ENCODE data around the gene RNASE7.

Gene RNASE7

DNA sequence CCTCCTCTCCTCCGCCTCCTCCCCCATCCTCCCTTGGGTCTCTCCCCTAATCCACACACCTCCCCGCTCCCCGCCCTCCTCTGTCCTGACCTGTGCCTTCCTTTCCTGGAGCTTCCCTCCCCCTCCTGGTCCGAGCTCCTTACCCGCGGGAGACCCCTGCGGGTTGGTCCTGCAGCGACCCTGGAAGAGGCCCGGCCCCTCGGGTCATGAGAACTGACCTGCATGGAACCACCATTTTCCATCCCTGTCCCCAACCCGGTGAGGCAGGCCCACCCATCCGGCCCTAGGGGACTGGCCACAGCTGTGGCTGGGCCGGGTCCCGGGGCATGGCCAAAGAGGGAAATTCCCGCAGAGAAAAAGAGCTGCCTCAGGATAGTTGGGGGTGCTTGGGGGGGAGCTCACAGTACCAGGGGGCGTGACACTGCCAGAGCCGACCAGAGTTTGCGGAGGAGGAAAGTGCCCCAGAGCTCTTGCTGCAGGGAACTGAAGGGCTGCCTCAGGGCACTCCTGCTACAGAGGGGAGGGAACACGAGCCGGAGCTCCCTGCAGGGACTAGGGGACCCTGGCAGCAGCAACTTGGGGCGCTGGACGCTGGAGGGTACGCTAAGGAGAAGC lies 28.6 kb downstream of the RNASE7 start:
- TF ChIP-seq, protein P1, sequence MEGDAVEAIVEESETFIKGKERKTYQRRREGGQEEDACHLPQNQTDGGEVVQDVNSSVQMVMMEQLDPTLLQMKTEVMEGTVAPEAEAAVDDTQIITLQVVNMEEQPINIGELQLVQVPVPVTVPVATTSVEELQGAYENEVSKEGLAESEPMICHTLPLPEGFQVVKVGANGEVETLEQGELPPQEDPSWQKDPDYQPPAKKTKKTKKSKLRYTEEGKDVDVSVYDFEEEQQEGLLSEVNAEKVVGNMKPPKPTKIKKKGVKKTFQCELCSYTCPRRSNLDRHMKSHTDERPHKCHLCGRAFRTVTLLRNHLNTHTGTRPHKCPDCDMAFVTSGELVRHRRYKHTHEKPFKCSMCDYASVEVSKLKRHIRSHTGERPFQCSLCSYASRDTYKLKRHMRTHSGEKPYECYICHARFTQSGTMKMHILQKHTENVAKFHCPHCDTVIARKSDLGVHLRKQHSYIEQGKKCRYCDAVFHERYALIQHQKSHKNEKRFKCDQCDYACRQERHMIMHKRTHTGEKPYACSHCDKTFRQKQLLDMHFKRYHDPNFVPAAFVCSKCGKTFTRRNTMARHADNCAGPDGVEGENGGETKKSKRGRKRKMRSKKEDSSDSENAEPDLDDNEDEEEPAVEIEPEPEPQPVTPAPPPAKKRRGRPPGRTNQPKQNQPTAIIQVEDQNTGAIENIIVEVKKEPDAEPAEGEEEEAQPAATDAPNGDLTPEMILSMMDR (conservative IDR thresholded peaks at IDR 0.05), result no peak
- peak overlapping the region; percentile 42; the same call in 1 of the 2 replicates for H3K27ac ChIP-seq

DNA sequence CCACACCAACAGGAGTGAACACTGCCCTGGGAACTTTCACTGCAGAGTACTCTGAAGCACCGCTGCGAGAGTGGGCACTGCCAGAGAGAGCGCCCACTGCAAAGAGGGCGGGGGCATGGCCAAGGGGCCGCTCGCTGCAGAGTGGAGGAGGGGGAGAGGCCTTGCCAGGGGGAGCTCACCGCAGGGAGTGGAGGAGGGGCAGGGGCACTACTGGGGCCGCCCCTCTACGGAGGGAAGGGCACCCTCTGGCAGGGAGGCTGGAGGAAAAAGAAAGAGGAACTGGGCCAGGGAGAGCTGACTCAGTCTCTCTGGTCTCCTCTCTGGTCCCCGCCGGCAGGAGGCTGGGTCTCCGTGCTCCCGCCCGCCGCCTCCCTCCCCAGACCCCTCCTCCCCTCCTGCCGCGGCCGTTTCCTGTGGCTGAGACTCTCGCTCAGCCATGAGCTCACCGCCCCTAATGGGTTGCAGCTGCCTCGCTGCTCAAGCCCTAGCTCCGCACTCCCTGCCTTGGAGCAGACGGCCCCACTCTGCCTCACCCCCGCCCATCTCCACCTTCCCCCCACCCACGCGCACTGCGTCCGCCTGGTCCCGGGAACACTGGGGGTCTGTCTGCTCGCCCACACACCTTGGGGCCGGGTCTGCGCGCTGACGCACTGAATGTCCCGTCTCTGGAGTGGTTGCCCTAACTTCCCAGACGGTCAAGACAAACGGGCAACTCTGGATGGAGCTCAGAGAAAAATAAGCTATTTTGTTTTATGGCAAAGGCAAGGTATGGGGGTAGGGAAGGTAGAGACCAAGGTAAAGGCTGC lies 29.3 kb downstream of the RNASE7 start:
- peak overlapping the region; percentile 42; the same call in 1 of the 2 replicates for H3K27ac ChIP-seq
- TF ChIP-seq, protein P1 (conservative IDR thresholded peaks at IDR 0.05), result no peak

DNA sequence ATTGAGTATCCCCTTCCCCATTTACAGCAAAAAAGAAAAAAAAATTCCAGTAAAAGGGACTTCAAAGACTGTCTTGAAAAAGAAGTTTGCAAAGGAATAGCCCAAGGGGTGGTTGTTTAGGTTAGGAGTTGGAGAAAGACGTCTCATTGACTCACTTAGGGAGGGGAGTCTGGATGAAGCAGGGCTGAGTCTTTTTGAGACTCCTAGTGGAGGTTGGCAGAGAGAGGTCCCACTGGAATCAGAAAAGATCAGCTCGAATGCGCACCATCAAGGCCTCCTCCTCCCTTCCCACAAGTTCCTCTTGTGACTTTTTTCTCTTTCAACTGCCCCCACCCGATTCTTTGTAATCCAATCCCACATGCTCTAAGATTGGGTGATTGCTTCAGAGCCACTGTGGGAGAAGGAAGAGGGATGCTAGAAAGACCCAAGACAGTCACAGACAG lies 29.9 kb downstream of the RNASE7 start:
- TF ChIP-seq, protein P1 (conservative IDR thresholded peaks at IDR 0.05), result no peak
- H3K27ac ChIP-seq, result no peak overlapping the region

DNA sequence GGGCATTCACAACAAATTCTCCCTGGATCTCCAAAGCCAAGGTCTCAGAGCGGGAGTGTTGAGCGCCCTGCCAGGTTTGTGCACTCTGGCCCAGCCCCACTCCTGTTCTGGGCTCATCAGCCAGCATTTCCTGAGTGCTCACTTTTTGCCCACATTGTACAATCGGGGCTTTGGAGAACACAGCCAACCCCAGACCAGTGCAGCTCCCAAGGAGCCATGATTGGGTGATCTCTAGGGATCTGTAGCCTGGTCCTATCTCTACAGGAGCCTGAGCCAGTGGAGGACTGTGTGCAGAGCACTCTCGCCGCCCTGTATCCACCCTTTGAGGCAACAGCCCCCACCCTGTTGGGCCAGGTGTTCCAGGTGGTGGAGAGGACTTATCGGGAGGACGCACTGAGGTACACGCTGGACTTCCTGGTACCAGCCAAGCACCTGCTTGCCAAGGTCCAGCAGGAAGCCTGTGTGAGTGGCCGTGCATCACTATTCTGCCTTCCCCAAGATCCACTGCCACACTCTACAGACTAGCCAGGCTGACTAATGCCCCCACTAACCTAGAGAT lies 30.7 kb downstream of the RNASE7 start:
- TF ChIP-seq, protein P1 (conservative IDR thresholded peaks at IDR 0.05), result no peak
- H3K27ac ChIP-seq, result no peak overlapping the region

DNA sequence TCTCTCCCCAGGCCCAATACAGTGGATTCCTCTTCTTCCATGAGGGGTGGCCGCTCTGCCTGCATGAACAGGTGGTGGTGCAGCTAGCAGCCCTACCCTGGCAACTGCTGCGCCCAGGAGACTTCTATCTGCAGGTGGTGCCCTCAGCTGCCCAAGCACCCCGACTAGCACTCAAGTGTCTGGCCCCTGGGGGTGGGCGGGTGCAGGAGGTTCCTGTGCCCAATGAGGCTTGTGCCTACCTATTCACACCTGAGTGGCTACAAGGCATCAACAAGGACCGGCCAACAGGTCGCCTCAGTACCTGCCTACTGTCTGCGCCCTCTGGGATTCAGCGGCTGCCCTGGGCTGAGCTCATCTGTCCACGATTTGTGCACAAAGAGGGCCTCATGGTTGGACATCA lies 31.8 kb downstream of the RNASE7 start:
- no peak overlapping the region for H3K27ac ChIP-seq
- TF ChIP-seq, protein P1 (conservative IDR thresholded peaks at IDR 0.05), result no peak

DNA sequence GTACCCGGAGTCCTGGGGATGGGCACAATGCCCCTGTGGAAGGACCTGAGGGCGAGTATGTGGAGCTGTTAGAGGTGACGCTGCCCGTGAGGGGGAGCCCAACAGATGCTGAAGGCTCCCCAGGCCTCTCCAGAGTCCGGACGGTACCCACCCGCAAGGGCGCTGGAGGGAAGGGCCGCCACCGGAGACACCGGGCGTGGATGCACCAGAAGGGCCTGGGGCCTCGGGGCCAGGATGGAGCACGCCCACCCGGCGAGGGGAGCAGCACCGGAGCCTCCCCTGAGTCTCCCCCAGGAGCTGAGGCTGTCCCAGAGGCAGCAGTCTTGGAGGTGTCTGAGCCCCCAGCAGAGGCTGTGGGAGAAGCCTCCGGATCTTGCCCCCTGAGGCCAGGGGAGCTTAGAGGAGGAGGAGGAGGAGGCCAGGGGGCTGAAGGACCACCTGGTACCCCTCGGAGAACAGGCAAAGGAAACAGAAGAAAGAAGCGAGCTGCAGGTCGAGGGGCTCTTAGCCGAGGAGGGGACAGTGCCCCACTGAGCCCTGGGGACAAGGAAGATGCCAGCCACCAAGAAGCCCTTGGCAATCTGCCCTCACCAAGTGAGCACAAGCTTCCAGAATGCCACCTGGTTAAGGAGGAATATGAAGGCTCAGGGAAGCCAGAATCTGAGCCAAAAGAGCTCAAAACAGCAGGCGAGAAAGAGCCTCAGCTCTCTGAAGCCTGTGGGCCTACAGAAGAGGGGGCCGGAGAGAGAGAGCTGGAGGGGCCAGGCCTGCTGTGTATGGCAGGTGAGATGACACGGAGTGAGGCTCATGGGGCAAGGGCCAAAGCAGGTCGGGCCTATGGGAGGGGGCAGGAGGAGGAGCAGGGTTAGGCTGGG lies 32.5 kb downstream of the RNASE7 start:
- TF ChIP-seq, protein P1 (conservative IDR thresholded peaks at IDR 0.05), result no peak
- H3K27ac ChIP-seq, result no peak overlapping the region
